Measurements from ENCODE around the gene ITGA5. TPM values are rescaled to one million over a fixed set of nuclear protein-coding genes. Genes with fewer than 3 reads are reported as not detected.

The ITGA5 gene
- total and polyA plus RNA-seq, 9 of the 15 experiments (the other 6 are each of a cell fraction or from before 2014, with no cell fraction given), result 9.1 to 82.1 (median 47.4) TPM

- TF ChIP-seq FOXP4 (CRISPR knock-in tag; IDR thresholded peaks at IDR 0.05; ENCODE audit: borderline replicate concordance) (no peak), PTRF (tag; IDR thresholded peaks at IDR 0.05) (no peak), MTA3 (IDR thresholded peaks at IDR 0.05; ENCODE audit: borderline replicate concordance) (peak; percentile 64), TEAD1 (CRISPR knock-in tag; IDR thresholded peaks at IDR 0.05) (peak in 1 of 2 experiments; percentile 48; a peak in 1 of 4 replicates), ATF7 (IDR thresholded peaks at IDR 0.05) (peak; percentile 49; the same call in 1 of the 2 replicates), MYBL2 (IDR thresholded peaks at IDR 0.05; ENCODE audit: low read depth) (no peak), MYBL2 (CRISPR knock-in tag; IDR thresholded peaks at IDR 0.05; ENCODE audit: borderline replicate concordance) (no peak), NR2C2 (CRISPR knock-in tag; IDR thresholded peaks at IDR 0.05) (peak; percentile 68; the same call in 1 of the 2 replicates), NR2C2 (tag; IDR thresholded peaks at IDR 0.05) (peak; percentile 59), ZBTB5 (IDR thresholded peaks at IDR 0.05) (no peak), MAZ (CRISPR knock-in tag; conservative IDR thresholded peaks at IDR 0.05 in 1 of 2, IDR thresholded peaks at IDR 0.05 in 1 of 2) (peak; percentile 35 to 79; a peak in 2 of 4 replicates), ATF1 (CRISPR knock-in tag; IDR thresholded peaks at IDR 0.05) (no peak), ATF1 (tag; IDR thresholded peaks at IDR 0.05) (peak; percentile 33; the same call in 1 of the 2 replicates), ZBTB43 (CRISPR knock-in tag; IDR thresholded peaks at IDR 0.05) (no peak), ARHGAP35 (IDR thresholded peaks at IDR 0.05; ENCODE audit: partially characterized antibody) (no peak), MEF2A (IDR thresholded peaks at IDR 0.05; ENCODE audit: control insufficient read depth, low read depth, low read length) (no peak), MTF1 (CRISPR knock-in tag; IDR thresholded peaks at IDR 0.05; ENCODE audit: borderline replicate concordance) (no peak), MIER1 (IDR thresholded peaks at IDR 0.05; ENCODE audit: low read depth) (no peak), ASH1L (IDR thresholded peaks at IDR 0.05; ENCODE audit: borderline replicate concordance, low read depth, partially characterized antibody) (no peak), ZNF408 (CRISPR knock-in tag; IDR thresholded peaks at IDR 0.05; ENCODE audit: low read depth) (no peak)
Measured at GRCh38 chr12:54379398-54380201, 39.5 kb downstream of the ITGA5 start (continued).
